Measurements from ENCODE around the gene PHEX.

PHEX gene

DNA sequence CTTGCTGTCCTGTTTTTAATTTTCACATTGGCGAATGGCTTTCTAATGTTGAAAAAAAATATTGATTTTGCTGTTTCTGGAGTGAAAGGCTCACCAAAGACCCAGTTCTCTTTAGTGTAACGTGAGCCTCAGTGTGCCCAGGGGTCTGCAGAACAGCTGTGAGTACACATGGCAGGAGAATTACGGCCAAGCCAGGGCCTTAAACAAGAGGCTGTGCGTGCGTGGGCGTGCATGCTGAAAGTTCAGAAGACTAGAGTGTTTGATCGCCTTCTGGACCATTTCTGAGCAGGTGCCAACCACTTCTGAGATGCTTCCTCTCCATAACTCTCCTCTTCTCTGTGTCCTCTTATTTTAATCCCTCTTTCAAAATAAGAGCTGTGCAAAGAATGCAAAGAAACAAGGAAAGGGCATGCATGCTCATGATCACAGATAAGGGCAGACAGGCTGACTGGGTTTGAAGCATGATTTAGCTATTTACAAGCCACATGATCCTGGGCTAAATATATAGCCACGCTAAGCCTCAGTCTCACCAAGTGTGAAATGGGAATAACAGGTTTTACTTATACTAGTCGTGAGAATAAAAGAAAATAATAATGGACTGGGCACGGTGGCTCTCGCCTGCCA lies 9.9 kb downstream of the PHEX start:
- DNase-seq (ENCODE audit: low spot score), result no peak

DNA sequence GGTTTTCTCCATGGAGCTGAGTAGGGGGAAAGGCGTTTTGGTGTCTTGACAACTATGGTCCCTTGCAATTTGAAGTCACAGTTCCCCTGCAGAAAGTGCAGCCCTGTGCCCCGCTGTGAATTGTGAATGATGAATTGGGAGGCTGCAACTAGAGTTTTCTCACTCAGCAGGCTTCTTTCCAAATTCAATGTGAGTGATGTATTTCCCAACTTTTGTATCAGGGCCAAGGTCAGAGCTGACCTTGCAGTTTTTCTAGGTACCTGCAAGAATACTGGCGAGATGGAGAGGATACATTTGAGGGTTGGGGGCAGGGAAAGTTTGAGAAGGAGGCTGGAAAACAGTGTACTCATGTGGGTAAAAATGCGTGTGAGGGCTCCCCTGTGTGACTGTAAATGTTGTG lies 11.7 kb downstream of the PHEX start:
- DNase-seq (ENCODE audit: low spot score), result no peak

DNA sequence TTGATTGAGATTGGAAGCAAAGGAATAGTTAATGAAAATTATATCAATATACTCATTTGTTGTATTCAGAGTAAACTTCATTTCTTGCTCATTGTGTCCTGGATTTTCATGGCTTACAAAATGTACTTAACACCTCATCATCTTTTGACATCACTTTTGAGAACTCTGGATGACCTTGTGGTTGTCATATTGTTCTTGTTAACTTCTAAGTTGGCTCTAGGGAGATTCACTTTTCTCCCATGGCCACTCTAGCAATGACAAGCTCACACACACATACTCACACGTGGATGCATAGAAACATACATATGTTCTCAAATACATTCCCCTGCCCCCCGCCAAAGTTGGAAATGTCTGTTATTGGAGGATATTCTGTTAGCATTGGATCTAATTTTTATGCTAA lies 15.3 kb downstream of the PHEX start:
- DNase-seq (ENCODE audit: low spot score), result no peak

DNA sequence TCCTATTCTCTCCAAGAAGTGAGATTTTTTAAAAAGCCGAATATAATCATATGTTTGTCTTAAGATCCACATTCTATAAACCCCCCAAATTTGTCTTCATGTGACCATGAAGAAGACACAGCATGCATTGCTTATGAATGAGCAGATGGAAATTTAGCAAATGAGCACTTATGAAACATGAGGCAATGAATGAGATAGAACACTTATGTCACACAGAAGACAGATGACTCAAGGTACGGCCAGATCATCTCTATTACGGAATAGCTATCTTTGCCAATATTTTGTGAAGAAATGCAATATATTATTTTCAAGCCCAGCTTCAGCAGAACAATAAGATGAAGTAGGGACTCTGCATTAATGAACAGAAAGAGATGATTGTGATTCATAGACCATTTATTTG lies 21.4 kb downstream of the PHEX start:
- no peak for DNase-seq (ENCODE audit: low spot score)

DNA sequence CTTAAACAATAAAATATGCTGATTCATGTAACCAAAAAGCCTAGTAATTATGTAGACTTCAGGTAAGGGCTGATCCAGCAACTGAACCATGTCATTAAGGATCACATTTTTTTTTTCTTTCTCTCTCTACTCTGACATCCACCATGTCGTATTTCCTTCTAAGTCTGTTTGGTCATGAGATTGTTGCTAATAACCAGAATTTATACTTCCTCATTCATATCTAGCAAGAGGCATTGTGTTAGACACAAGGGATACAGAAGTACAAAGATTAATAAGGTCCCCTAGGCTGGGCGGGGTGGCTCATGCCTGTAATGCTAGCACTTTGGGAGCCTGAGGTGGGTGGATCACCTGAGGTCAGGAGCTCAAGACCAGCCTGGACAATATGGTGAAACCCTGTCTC lies 24.1 kb downstream of the PHEX start:
- DNase-seq (ENCODE audit: low spot score), result no peak

DNA sequence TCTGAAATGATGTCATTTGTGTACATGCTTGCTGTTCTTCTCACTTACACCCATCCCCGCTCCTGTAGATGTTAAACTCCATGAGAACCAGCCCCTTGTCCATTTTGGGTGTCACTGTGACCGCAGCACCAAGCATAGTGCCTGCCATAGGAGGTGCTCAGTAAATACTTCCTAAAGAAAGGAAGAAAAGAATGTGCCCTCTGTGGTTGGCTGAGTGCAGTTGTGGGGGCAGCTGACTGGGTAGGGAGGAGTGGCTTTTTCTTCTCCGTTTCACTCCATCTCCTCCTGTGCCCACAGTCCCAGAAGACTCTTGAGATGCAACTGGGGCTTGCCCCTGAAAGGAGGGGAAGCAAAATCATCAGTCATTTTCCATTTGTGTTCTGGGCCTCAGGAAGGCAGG lies 25.5 kb downstream of the PHEX start:
- no peak for DNase-seq (ENCODE audit: low spot score)

DNA sequence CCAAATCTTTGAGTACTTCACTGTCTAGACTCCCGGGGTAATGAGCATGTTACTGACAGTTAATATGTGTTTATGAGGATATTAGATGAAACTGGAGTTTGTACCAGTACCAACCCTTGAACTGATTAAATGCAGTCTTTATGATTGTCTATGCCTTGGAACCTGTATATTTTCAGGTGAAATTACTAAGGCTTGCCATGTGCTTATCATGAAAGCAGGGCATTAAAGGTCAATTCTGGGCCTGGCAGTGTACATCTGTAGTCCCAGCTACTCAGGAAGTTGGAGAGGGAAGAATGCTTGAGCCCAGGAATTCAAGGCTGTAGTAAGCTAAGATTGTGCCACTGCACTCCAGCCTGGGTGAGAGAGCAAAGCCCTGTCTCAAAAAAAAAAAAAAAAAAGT lies 27.6 kb downstream of the PHEX start:
- DNase-seq (ENCODE audit: low spot score), result no peak

DNA sequence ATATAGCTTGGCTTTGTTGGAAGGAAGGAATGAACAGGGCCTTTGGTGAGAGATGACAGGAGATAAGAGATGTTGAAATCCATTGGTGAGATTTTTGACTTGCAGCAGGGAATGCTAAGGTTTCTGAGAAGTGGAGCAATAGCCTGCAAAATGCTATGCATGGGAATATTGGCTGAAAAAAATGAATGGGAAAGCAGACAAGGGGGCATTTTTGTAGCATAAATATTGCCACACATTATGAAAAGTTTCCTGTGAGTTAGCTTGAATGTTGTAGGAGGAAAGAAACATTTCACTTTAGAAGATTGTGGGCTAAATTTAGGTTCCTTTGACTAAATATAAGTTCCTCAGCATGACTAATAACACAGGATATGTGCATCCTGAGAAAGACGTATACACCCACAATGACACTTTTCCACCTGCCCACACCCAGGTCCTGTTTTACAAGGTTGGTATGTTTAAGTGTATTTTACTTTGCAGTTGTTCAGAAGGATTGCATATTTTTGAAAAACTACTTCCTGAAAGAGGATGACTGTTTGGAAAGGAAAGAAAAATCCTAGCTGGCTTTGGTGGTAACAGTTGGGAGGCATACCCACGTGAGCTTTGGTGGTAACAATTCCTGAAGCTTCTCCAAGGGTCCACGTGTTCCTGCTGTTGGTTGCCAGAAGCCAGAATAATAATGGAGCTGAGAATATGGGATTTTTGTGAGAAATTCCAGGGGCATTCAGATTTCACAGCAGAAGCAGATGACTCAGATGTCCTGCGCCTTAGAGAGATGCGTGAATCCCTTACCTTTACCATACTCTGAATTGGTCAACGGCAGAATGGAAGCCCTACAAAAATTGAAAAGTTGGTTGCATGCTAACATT lies 28.5 kb downstream of the PHEX start:
- no peak for DNase-seq (ENCODE audit: low spot score)

DNA sequence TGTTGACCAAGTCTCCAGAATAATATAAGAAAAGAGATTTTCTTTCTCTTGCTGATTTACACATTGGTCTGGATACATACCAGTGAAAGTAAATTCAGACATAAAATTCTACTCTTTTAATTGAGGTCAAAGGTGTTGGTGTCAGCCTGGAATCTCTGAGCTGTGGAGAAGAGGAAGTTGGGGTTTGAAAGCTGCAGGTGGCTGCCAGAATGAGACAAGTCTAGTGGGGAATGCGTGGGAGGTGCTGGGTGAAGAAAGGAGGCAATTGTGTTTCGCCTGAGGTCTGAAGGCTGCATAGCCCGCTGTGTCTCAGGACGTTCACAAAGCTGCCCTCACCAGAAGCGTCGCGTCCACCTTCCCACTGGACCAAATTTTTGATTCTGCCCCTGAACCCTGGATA lies 31.2 kb downstream of the PHEX start:
- DNase-seq (ENCODE audit: low spot score), result no peak

DNA sequence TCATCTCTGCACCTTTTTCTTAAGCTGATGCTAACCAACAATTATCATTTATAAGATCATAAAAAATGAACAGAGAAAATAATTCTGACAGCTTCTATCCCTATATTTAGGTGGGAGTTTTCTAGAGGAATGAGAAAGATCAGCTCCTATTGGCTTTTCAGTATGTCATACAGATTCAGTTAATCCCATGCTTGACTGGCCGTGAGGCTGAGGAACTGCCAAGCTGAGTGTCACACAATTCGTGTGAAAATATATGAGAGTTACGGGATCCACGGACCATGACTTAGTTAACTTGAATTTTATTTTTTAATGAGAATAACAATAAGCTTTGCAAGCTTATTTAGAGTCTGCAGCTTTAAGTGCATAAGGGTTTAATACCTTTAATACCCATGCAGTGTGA lies 37.5 kb downstream of the PHEX start:
- DNase-seq (ENCODE audit: low spot score), result no peak

DNA sequence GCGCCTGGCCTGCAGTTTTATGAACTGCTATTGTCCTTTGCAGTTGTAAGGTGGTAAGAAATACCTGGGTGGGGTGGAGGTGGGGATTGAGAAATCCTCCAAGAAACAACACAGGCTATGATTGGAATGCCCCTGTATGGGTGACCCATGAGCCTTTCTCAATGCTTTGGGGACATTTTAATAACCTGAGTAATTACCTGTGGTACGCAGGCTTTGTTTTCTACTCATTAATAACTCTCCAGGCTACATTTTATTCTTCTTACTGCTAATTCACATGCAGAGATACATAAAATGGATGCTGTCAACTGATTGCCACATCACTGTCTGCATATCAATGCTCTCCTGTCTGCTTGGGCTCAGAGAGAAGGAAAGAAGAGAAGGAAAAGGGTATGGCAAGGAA lies 41.8 kb downstream of the PHEX start:
- no peak for DNase-seq (ENCODE audit: low spot score)

DNA sequence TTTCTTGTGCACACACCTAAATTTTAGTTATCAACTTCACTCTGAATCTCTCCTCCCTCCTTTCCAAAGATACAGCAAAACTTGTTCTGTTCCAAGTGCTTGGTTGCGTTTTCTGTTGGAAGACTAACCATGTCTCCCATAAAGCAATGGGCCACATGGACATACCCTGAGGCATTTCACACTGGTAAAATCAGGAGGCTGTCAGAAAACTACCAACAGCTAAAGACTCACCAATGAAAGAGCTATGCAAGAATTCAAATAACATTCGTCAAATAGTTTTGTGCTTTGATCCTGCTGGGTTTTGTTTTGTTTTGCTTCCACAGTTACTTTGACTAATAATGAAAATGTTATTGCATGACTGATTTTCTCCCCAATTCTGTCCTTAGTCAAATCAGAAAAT lies 46.0 kb downstream of the PHEX start:
- no peak for DNase-seq (ENCODE audit: low spot score)

DNA sequence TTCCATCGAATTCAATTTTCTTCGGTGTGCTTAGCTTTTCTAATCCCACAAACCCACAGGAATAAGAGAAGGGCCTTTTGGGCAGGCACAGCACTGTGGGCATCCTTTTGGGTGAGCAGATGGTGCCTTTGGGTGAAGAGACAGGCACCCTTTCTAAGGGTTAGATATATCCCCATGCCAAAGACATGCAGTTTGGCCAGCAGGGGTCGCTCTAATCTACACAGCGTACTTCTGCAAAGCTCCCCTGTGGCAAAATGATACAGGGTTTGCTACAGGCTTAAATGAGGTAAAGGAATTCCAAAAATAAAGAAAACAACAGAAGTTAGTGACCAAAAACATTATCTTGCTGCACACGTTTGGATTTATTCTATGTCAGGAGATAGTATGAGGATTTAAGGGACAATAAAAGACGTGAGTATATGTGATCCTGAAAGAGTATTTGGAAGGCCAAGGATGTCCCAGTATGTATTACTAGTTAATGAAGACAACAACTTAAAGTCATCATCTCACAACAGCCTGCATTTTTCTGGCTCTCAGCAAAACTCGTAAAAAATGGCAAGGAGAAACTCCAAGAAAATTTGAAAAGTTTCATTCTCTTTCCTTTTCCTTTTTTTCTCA lies 49.5 kb downstream of the PHEX start:
- DNase-seq (ENCODE audit: low spot score), result peak; percentile 1

DNA sequence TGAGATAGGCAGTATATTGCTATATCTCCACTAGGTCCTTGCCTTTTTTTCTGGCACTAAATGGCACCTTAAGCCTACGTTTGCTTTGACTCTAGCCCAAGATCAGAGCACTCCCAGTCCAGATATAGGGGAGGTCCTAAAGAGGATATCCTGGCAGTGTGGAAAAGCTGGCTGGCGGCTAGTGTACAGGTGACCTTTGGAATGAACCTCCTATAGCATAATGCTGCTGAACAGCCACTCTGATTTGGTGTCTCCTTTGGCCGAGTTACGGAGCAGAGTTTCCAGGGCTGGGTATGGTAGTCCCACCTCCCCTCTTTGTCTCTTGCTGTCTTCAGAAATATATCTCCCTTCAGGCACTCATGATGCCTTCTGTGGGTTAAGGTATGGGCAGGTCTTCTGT lies 53.9 kb downstream of the PHEX start:
- DNase-seq (ENCODE audit: low spot score), result no peak

DNA sequence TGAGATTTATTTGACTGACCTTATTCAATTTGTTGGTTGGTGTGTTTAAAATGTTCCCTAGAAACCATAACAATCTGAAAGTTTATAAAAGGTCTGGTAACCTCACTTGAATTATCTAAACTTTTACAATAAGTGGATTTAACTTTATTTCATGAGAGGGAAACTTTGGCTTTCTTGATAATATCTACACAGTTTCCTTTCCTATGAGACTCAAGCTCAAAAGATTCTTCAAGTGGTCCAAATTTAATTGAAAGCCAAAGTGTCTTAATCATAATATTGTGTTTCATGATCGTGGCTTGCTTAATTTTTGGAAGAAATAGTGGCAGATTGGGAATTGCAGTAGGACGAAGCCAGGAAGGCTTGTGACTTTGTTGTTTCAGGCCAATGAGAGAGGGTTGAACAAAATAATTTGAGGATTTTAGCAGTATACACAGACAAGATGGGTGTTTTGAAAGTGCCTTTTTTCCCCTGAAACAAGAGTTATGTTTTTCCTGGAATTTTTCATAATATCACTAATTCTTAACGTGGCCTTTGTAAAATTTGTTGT lies 55.0 kb downstream of the PHEX start:
- DNase-seq (ENCODE audit: low spot score), result no peak

DNA sequence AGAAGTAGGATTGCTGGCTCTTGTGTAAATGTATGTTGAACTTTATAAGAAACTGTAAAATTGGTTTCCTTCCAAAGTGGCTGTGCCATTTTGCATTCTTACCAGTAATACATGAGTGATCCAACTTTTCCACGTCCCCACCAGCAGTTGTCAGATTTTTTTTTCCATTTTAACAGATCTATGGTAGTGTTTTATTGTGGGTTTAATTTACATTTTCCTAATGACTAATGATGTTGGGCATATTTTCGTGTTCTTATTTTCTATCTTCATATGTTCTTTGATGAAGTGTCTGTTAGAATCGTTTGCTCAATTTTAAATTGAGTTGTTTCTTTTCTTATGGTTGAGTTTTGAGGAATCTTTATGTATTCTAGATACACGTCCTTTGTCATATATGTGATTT lies 56.2 kb downstream of the PHEX start:
- DNase-seq (ENCODE audit: low spot score), result no peak

DNA sequence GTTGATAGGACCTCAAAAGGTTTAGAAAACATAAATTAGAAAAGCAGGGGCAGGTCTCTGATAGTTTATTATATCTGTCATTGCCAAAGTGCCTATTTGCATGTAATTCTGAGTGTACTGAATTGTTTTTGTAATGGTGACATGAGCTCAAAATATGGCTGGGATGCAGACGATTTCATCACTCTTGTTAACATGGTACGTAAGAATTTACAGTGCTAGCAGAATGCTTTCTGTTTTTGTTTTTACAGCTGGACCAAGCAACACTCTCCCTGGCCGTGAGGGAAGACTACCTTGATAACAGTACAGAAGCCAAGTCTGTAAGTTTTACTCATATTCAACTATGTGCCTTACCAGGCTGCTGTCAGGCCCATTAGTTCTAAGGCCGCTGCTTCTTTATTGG lies 58.1 kb downstream of the PHEX start:
- no peak for DNase-seq (ENCODE audit: low spot score)

DNA sequence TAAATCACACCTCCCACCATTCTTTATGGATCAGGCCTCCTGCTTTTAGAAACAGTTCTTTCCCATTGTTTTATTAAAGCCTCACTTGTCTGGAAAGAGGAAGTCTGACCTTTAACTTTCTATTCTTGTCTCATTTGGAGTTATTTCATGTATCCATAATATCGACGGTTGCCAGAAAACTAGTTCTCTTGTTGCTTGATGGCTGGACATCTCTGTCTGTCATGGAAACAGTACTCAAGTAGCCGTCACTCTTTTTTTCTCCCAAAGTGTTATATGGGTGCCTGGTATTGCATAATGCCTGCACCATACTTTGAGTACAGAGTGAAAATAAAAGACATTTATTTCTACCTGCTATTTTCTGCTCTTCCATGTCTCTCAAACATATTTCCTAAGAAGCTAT lies 61.4 kb downstream of the PHEX start:
- no peak for DNase-seq (ENCODE audit: low spot score)

DNA sequence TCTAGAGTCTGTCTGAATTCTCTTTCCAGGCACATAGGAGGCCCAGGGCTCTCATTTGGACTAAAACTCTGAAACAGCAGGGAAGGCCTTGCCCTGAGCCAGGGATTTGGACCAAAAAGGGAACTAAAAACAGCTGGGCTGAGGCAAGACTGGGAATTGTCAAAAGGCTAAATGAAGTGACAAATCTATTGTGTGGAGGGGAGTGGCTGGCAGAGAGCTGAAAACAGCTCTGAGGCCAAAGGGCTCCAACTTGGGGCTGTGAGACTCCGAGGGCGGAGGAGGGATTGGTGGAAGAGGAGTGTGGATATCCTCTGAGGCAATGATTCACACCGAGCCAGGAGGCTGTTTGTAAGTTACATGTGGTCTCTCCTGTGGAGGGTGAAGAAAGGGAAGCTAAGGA lies 63.2 kb downstream of the PHEX start:
- no peak for DNase-seq (ENCODE audit: low spot score)

DNA sequence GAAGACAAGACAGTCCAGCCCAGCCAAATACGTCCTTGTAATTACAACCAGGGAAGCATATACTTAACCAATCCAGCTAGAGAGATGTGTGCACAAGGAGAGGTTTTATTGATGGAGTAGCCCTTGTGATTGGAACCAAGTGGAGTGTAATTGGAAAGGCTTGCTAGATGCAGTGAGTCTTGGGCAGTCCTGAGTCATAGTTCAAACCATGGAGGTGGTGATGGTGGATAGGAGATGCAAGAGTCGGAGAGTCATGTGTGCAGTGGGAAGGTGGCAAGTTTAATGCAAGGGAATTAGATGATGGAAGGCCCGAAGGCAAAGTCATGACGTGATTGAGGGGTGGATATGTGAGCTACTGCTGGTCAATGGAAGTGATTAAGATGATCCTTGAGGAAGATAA lies 63.7 kb downstream of the PHEX start:
- DNase-seq (ENCODE audit: low spot score), result no peak

DNA sequence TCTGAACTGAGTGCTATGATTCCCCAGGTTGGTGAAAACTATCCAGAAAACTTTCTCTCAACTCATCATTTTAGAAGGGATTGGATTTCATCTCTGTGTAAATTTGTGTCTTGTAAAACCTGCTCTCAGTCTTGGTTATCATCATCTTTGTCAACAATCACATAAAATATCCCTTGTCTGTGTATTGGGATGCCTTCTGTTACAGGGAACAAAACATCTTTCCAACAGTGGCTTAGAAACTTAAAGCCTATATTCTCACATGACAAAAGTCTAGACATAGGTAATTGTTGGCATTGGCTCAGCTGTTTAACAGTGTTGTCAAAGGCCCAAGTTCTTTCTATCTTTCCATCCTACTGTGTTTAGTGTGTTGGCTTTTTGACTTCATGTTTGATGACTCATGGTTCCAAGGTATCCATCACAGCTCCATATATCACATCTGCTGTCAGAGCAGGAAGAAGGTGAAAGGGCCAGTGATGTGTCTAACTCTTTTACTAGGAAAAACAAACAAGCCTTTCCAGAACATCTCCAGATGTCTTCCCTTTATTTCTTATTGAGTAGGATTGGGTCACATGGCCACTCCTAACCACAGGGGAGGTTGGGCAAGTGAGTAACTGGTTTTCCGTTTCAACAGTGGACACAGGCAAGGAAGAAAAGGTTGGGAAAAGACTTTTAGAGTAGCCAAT lies 65.0 kb downstream of the PHEX start:
- DNase-seq (ENCODE audit: low spot score), result no peak

DNA sequence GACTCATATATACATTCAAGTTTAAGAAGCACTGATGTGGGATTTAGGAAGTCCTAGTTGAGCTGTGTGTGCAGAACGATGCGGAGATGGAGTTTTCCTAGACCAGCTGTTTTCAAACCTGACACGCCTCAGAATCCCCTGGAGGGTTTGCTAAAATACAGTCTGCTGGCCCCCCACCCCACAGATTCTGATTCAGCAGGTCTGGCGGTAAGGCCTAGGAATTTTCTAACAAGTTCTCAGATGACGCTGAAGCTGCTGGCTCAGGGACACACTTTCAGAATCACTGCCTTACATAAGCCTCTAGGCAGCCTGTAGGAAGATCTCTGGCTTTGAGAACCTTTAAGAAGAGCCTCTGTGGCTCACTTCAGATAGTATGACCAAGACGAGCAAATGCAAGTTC lies 73.1 kb downstream of the PHEX start:
- no peak for DNase-seq (ENCODE audit: low spot score)

DNA sequence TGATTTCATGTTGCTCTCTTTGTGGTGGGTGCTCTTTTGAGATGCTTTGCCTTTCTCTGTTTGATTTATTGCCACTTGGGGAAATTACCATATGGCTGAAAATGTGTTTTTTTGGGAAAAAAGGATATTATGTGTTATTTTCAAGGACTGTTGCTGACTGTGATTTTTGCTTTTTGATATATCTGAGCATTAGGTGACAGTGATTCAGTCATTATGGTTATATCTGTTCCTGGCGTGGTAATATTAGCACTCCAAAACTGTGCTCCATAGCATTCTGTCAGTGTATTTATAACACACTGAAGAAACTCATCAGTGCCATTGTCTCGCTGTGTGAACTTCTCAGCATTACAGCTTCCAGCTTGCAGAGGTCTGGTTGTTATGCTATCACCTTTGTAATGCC lies 73.8 kb downstream of the PHEX start:
- no peak for DNase-seq (ENCODE audit: low spot score)

All from LoVo (cell line).